Measurements from ENCODE around the gene CSNK1D. TPM values are rescaled to one million over a fixed set of nuclear protein-coding genes. Genes with fewer than 3 reads are reported as not detected.
A peak's percentile ranks its signal among the peaks of the same experiment; 100 is the strongest.

The CSNK1D gene
- total and polyA plus RNA-seq, 2 donors (not counting 1 experiment from before 2014, with no cell fraction given): 196 to 241 TPM

DNA sequence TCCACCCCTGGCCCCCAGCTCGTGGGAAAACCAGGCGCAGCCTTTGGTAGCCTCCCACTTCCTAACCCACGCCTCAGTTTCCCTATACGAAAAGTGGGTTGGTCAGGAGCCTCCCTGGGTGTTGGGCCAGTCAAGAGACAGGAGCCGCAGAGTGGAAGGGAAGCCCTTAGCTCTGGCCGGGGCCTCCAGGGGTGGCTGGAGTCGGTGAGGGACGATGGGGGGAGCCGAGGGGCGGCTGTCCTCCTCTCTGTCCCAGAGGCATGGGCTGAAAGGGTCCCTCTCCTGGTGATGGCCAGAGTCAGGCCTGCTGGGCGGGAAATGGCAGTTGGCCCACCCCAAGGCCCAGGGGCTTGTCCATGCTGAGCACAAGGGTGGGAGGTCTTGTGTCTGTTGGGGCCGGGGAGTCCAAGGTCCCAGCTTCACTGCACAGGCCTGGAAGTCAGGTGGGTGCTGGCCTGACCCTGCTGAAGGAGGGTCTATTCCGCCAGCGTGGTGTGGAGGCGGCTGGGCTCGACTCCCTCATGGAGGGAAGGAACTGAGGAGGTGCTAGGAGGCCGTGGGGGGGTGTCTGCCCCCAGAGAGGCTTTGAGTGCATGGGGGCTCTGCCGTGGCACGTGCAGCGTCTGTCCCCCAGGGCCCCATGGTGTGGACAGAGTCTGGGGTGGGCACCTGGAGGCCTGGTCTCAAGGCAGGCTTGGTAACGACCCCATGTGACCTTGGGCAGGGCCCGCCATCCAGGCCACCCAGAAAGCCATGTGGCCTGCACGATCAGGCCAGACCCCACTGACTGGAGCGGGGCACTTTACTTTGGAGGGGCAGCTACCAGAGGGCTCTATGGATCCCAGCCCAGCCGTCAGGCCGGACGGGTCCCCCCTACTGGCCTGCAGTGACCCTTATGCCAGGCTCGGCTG is 43.5 kb downstream of the CSNK1D start:
- Mint-ChIP-seq H3K27ac (peak overlapping the region; percentile 73), H3K4me3 (peak overlapping the region; percentile 85), H3K9me3 (ENCODE audit: insufficient read depth) (no peaks in the 10 kb centered on the region), H3K4me1 (peaks cover 30% of the 10 kb centered on the region), H3K27me3 (no peaks in the 10 kb centered on the region)
- H3K9ac ChIP-seq (ENCODE audit: low read length): peak overlapping the region; percentile 92
- ChIA-PET POLR2A (interaction anchor here (0.6 to 3.2 kb wide), 7 partner anchors 12 to 358 kb away, joined by 3 to 46 read pairs (median 11); partner anchors contain the start of genes CCDC57 and CSNK1D), CTCF (interaction anchor here (0.6 to 2.3 kb wide), 4 partner anchors 9 to 24 kb away, joined by 3 to 8 read pairs (median 6); no protein-coding TSS in a partner anchor)
- DNase-seq: no peak
- H3K4me1 ChIP-seq (ENCODE audit: control insufficient read depth in 2 of 2, insufficient read depth in 2 of 2, low read length in 2 of 2): peaks cover 29 to 60% of the 10 kb centered on the region in 2 donors
- H4K20me1 ChIP-seq (ENCODE audit: control insufficient read depth, insufficient read depth, low read length, poor library complexity, severe bottlenecking): peaks cover 34% of the 10 kb centered on the region
- H3K4me3 ChIP-seq (ENCODE audit: control extremely low read depth in 1 of 5, extremely low read depth in 1 of 5, insufficient read depth in 1 of 5, low read depth in 2 of 5, low read length in 4 of 5): peak overlapping the region; percentile 31 to 69 (median 59)
- H3K79me2 ChIP-seq (ENCODE audit: control insufficient read depth, insufficient read depth, low read length): no peaks in the 10 kb centered on the region
- intact Hi-C loops (cut with micrococcal nuclease): loop anchor here (2.0 kb wide), 2 partner anchors 43 to 219 kb away; partner anchors contain the start of gene CSNK1D
- peak overlapping the region; percentile 99 for H3K4me2 ChIP-seq (replicated peaks; ENCODE audit: low read depth, low read length, poor library complexity, severe bottlenecking)
- no peak for ATAC-seq (ENCODE audit: low read depth)
- no peak overlapping the region for H2AFZ ChIP-seq (ENCODE audit: insufficient read depth, low read depth, low read length, poor library complexity, severe bottlenecking)
- no peaks in the 10 kb centered on the region for H3K27me3 ChIP-seq (replicated peaks in 1 of 4; ENCODE audit: control extremely low read depth in 1 of 4, control insufficient read depth in 3 of 4, insufficient read depth in 4 of 4, low read length in 3 of 4)
- no peaks in the 10 kb centered on the region for H3K9me3 ChIP-seq (ENCODE audit: control extremely low read depth in 1 of 3, control insufficient read depth in 2 of 3, insufficient read depth in 1 of 3, low read length in 2 of 3)
- H3K36me3 ChIP-seq (replicated peaks in 1 of 2; ENCODE audit: control extremely low read depth in 1 of 2, control insufficient read depth in 1 of 2, extremely low read depth in 1 of 2, insufficient read depth in 2 of 2, low read length in 1 of 2): no peaks in the 10 kb centered on the region
- peak overlapping the region; percentile 24 to 71 for H3K27ac ChIP-seq (ENCODE audit: low read length in 2 of 2)
- TF ChIP-seq, protein P1, sequence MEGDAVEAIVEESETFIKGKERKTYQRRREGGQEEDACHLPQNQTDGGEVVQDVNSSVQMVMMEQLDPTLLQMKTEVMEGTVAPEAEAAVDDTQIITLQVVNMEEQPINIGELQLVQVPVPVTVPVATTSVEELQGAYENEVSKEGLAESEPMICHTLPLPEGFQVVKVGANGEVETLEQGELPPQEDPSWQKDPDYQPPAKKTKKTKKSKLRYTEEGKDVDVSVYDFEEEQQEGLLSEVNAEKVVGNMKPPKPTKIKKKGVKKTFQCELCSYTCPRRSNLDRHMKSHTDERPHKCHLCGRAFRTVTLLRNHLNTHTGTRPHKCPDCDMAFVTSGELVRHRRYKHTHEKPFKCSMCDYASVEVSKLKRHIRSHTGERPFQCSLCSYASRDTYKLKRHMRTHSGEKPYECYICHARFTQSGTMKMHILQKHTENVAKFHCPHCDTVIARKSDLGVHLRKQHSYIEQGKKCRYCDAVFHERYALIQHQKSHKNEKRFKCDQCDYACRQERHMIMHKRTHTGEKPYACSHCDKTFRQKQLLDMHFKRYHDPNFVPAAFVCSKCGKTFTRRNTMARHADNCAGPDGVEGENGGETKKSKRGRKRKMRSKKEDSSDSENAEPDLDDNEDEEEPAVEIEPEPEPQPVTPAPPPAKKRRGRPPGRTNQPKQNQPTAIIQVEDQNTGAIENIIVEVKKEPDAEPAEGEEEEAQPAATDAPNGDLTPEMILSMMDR (IDR thresholded peaks at IDR 0.05): no peak
- TF ChIP-seq EZH2 (IDR thresholded peaks at IDR 0.05; ENCODE audit: borderline replicate concordance, insufficient read depth, low read depth, low read length, poor library complexity, severe bottlenecking): no peak
- 84% methylated on average over 25 of the region's 28 CpGs for WGBS (ENCODE audit: insufficient coverage)

Measured in B cell (primary cell).